Gastroesophageal sphincter (tissue), 3 donors: Measurements from ENCODE around the gene CCKAR.
"Not testable (repeated sequence)": the region's sequence is repeated elsewhere in the genome, so short reads cannot be mapped to it uniquely, and the experiment has no call there.

Experiments
- EP300 ChIP-seq: sonication (generic); formaldehyde crosslinking; IDR thresholded peaks from one replicate; pipeline ENCODE4 v1.6.1; 2017; ENCODE audit warnings: antibody characterized with exemption, mild to moderate bottlenecking
- POLR2AphosphoS5 ChIP-seq: sonication (generic); formaldehyde crosslinking; IDR thresholded peaks from one replicate; pipeline ENCODE4 v1.6.1; 2017; ENCODE audit warnings: antibody characterized with exemption
- TF ChIP-seq, protein P1 (sequence below), 4 experiments: fragments of 200-600 bp in 2 of 4; fragments of 450-650 bp in 2 of 4; sonication (generic) in 1 of 4; IDR thresholded peaks; one replicate each; pipeline ENCODE4 v1.5.1; 2017 to 2019; ENCODE audit warnings: antibody characterized with exemption in 4 of 4, mild to moderate bottlenecking in 2 of 4, moderate library complexity in 2 of 4

DNA sequence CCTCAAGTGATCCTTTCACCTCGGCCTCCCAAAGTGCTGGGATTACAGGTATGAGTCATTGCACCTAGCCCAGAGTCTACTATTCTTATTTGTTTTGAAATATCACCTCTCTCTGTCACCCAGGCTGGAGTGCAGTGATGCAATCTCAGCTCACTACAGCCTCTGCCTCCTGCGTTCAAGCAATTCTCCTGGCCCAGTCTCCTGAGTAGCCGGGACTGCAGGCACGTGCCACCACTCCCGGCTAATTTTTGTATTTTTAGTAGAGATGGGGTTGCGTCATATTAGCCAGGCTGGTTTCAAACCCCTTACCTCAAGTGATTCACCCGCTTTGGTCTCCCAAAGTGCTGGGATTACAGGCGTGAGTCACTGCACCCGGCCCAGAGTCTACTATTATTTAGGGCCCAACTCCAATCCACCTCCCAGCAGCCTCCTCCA lies 10.3 kb upstream of the CCKAR start:
- TF ChIP-seq, protein P1, sequence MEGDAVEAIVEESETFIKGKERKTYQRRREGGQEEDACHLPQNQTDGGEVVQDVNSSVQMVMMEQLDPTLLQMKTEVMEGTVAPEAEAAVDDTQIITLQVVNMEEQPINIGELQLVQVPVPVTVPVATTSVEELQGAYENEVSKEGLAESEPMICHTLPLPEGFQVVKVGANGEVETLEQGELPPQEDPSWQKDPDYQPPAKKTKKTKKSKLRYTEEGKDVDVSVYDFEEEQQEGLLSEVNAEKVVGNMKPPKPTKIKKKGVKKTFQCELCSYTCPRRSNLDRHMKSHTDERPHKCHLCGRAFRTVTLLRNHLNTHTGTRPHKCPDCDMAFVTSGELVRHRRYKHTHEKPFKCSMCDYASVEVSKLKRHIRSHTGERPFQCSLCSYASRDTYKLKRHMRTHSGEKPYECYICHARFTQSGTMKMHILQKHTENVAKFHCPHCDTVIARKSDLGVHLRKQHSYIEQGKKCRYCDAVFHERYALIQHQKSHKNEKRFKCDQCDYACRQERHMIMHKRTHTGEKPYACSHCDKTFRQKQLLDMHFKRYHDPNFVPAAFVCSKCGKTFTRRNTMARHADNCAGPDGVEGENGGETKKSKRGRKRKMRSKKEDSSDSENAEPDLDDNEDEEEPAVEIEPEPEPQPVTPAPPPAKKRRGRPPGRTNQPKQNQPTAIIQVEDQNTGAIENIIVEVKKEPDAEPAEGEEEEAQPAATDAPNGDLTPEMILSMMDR (IDR thresholded peaks at IDR 0.05): not testable (repeated sequence)
- not testable (repeated sequence) for TF ChIP-seq EP300, POLR2AphosphoS5
